Colon (tissue), 2 donors: ENCODE data around the gene PEAK1.
A peak's percentile ranks its signal among the peaks of the same experiment; 100 is the strongest.
"Not testable (repeated sequence)": the region's sequence is repeated elsewhere in the genome, so short reads cannot be mapped to it uniquely, and the experiment has no call there.

Source experiments
- FAIRE-seq: peaks from 2 replicates; lab custom pipeline; 2012; peaks lifted over from hg19 to GRCh38; lab: Jason Lieb, UNC
- donor health status: control.
- donor health status: control.

The PEAK1 gene

DNA sequence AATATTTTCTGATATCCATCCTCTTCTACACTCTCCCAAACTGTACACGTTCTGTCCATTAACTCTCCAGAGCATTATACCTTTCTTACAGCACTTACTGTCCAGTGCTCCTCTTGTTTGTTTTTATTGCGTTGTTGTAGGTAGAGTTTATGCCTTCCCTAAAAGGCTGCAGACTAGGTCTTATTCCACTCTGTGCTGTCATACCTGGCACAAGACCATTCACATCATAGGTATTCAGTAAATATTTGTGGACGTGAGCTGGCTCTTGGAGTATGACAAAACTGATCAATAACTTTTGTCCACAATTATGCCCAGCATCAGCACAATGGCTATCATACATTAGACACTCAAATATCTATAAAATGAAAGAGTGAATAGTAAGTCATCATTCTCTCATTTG lies 5.2 kb upstream of the PEAK1 start:
- FAIRE-seq: no peak

DNA sequence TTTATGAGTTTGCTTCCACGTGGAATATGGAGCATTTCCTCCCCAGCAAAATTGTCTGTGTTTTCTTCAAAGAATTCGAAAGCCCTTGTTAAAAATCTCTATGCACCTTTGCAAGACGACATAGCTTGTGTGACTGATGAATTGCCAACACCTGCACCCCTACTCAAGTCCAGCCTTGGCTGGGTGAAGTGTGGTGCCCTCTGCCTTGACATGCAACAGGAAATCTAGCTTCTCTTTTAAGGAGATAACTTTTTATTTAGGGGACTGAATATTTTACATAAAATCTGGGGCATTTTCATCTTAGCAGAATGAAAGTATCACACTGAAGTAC lies 1.4 kb upstream of the PEAK1 start:
- no peak for FAIRE-seq

DNA sequence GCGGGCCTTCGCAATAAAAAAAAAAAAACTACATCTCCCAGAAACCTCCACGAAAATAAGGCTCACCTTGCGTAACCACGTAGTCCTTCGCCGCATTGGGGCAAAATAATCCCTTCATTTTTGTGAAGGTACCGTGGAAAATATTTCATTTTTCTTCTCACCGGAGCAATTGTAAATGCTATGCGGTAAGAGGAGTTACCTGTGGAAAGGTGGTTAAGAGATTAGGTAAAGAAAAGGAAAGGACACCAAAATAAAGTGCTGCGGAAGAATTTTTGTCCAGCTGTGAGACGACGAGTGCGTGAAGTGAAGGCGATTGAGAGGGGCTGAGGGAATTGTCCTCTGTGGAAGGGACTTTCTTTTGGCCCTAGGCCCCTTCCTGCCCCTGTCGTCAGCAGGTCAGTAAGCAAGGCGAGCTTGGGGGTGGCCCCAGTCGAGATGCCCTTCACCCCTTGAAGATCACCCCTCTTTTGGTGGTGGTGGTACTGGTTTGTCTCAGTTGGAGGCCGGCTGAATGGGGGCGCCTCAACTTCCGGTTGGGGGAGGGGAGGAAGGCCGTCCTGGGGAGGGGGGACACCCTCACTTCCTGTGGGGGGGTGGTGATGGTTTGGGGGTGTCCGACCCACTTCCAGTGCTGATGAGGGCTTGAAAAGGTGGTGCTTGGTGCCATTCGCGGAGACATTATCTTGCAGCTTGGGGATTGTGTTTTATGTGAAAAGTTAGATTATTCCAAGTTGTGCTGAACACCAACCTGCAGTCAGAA lies 886 bp upstream of the PEAK1 start, which contains the start of gene HMG20A:
Gene HMG20A, plus strand, starts transcription at position 279 of the 760 bp plus-strand sequence. CDS start 37,520 bp downstream, outside the sequence.
- FAIRE-seq: no peak

DNA sequence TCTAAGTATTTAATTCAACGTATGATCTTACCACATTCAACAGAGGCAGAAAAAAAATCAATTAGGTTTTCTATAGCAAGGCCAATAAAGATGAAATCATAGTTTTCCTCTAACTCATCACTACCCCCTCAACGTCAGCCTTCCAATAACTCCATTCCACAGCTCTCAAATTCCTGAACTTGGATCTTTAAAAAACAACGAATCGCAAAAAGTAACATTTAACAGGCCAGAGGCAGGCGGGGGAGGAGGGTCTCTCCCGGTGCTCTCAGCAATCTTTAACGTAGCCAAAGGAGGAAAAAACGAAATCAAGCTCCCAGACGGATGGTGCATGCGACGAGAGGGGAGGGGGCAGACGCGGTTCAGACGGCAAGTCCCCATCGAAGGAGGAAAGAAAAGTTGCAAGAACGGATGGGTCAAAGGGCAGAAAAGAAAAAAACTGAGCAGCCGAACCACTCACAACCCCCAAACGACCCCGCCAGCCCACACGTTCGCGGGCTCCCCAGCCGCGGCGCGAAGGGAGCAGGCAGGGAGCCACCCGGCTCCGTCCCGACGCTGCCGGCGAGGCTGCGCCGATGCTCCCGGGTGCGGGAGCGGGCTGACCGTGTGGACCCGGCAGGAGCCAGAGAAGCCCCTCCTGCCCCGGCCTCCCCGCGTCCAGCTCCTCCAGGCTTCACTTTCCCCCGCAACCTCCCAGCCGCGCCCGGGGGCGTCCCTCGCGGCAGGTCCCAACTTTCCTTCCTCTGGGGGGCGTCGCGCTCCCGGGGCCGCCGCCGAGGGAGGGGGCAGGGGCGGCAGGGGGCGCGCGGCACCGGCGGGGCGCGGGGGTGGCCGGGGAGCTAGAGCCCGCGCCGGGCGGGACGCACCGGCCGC lies 703 bp downstream of the PEAK1 start:
- FAIRE-seq: no peak

DNA sequence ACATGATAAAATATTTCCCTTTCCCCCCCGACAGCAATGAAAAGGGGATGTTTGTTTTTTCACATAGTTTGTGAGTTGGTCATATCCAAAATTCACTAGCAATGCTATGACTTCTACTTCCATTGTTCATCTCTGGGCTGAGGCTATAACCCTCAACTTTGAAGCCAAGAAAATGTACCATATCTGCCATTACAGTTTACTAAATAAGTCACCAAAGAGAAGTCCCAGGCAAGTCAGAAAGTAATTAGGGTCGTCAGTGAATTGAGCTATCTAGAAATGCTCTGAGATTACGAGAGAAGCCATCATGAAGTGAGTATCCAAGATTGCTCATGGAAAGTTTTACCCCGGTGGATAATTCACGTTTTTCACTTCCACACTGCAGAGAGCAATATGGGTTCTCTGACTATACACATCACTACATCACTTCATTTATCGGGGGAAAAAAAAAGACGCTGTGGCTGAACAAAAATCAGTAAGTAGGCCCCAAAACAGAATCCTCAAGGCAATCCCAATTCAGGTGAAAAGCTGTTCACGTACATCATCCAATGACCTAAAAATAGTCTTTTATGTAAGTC lies 1.4 kb downstream of the PEAK1 start:
- no peak for FAIRE-seq

DNA sequence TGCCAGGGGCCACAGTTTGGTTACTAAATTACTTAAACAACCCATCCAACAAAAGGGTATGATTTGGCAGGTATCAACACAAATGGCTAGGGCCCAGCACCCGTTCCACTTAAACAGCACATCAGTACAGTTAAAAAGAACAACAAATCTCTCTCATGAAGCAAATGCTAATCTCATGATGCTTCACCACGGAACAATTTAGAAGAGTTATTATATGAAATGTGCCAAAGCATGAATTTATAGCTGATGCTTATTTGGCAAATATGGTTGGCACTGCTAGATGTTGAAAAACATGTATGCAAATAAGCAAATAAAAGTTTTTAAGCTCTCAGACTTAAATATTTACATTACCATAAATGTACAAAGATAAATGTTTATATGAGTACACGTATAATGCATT lies 2.3 kb downstream of the PEAK1 start:
- FAIRE-seq: no peak

DNA sequence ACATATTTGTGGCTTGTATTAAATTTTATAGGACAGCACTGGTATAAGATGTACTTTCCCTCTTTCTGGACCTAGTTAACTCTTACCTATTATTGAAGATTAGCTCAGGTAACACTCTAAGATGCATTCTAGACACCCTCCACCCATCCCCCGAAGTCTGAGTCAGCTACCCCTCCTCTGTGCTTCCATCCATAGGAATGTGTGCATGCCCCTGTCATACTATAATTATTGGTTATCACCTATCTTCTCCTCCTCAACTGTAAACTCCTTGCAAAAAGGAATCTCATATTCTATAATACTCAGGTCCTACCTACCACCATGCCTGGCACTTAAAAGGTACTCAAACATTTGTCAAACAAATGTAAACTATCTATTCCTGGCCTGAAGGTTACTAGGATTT lies 3.0 kb downstream of the PEAK1 start:
- no peak for FAIRE-seq

DNA sequence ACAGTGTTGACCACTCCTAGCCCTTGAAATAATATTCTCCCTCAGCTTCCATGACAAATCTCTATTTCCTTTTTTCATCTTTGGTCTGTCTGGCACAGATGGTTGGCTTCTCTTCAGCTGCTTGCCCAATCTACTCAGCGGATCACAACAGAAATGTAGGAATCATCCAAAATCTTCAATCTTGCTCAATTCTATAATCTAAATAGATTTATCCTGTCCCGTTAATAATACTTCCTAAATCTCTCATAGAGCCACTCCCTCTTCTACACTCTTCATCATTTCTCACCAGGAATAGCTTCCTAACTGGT lies 3.8 kb downstream of the PEAK1 start:
- no peak for FAIRE-seq

DNA sequence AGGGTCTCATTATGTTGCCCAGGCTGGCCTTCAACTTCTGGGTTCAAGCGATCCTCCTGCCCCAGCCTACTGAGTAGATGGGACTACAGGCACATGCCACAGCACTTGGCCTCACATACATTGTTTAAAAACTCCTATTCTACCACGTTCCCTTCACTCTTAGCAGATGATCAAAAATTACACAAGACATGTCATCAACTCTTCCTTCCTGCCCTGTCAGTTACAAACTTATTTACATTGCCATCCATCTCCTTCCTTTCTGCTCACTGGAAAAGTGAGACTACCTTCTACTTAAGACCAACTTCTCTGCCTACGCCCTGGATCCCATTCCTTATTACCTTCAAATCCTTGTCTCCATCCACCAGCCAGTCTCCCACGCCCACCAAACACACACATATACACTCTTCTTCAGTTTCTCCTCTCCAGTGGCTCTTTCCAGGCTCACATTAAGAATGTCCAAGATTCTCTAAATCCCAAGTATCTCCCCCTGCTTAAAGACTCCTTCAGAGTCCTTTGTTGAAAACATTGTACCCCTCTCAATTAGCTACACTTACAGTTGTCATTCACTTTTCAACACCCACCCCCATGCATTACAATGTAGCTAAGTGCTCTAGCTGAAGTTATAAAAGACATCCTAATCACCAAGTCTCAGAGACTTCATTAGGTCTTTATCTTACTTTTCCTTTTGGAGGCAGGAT lies 4.3 kb downstream of the PEAK1 start:
- no peak for FAIRE-seq

DNA sequence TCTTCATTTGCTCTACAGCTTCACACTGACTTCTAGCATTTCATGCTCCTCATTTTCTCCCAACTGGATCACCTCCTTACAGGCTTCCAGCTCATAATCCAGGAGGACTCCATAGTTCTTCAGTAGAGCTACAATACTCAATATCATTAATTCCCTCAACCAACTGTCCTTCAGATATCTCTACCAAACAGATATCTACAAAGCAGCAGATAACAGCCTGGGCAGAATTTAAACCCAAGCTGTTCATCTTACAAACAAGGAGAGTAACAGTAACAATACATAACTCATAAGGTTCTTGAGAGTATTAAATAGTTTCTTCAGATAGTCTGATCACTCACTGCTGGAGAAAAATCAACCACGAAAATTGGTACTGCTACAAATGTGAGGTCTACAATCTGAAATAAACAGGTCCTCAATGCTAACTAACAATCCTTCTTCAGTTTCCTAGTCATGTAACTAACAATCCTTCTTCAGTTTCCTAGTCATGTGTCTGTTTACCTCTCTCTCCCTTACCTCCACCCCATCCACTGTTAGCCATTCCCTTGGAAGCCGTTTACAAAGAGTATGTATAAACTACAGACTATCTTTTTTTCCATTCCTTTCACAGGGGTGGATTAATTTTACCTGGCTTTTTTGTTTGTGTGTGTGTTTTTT lies 5.0 kb downstream of the PEAK1 start:
- no peak for FAIRE-seq

DNA sequence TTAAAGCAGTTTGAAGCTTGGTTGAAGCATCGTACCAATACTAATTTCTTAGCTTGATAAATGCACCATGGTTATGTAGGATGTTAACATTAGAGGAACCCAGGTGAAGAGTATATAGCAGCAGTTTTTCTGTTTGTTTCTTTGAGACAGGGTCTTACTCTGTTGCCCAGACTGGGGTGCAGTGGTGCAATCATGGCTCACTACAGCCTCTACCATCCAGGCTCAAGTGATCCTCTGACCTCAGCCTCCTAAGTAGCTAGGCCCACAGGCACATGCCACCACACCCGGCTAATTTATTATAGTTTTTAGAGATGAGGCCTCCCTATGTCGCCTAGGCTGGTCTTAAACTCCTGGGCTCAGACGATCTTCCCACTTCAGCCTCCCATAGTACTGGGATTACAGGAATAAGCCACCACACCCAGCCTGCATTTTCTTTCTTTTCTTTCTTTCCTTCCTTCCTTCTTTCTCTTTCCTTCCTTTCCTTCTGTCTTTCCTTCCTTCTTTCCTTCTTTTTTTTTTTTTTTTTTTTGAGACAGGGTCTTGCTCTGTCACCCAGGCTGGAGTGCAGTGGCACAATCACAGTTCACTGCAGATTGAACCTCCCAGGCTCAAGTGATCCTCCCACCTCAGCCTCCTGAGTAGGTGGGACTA lies 6.1 kb downstream of the PEAK1 start:
- FAIRE-seq: no peak

DNA sequence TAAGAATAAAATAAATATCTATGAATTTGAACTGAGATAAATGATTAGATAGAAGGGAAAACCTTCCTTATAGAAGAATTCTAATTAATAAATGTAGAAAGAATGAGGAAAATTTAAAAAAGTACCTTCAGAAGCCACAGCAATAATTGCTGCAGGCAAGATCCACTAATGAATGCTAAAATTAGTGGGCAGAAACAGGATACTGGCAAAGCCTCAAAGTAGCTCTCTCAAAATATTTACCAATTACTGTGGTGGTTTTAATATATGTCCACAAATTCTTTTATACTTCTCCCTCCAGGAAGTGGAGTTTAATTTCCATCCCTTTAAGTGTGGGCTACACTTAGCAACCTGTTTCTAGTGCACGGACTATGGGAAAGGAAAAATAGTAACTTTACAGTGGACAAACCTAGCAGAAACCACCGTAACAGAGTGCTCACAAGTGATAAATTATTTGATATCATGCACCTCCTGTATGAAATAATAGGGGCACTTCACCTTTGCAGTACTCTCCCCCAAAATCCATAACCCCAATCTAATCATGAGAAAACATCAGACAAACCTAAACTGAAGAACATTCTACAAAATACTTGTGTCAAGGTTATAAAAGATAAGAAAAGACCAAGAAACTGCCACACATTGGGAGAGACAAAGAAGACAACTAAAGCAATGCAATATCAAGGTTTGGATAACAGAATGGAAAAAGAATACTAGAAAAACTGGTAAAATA lies 6.8 kb downstream of the PEAK1 start:
- FAIRE-seq: no peak

DNA sequence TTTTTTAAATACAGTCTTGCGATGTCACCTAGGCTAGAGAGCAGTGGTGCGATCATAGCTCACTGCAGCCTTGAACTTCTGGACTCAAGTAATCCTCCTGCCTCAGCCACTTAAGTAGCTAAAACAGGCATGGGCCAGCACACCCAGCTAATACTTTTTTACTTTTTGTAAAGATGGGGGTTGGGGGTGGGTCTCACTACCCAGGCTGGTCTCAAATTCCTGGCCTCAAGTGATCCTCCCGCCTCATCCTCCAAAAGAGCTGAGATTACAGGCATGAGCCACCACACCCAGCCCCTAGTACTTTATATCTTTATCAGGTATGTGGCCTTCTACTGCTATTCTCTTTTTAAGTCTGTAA lies 8.3 kb downstream of the PEAK1 start:
- FAIRE-seq: no peak

DNA sequence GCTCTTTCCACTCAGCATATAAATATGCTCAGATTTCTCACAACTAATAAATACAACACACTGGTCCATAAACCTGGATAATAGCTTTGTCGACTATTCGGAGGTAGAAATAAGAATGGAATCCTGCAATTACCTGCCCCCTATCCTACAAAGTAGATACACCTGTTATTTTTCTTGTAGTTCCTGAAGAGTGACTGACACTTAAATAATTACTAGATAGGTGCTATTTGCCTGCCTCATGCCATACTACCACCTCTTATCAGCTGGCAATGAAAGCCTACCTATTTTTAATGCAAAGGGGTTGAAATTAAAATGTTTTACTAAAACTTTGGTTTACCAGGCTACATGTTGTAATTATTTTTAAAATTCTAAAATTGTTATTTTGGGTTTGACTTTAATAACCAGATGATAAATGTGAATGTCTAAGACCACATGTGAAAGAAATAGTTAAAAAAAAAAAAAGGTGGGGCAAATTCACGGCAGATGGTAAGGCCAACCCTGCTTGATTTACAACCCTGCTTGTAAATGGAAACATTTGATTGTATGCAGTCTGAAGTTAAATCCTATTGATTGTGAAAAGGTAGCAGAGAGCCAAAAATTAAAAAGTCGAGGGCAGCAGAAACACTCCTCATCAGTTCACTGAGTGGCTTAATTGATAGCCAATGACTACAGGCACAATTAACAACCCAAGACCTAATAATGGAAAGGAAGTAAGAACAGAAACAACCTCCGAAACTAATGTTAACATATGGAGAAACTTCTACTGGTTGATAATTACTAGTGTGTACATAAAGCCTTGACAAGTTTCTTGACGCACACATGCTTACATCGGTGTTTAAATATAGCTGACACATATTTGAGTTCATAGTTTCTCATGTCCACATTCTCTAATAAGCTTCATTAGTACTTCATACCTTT lies 8.9 kb downstream of the PEAK1 start:
- no peak for FAIRE-seq

DNA sequence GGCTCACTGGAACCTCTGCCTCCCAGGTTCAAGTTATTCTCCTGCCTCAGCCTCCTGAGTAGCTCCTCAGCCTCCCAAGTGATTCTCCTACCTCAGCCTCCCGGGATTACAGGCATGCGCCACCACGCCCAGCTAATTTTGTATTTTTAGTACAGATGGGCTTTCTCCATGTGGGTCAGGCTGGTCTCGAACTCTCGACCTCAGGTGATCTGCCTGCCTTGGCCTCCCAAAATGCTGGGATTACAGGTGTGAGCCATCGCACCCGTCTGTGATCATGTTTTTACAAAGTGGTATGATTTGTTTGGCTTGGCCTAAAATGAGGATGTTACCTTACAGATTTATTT lies 9.8 kb downstream of the PEAK1 start:
- not testable (repeated sequence) for FAIRE-seq

DNA sequence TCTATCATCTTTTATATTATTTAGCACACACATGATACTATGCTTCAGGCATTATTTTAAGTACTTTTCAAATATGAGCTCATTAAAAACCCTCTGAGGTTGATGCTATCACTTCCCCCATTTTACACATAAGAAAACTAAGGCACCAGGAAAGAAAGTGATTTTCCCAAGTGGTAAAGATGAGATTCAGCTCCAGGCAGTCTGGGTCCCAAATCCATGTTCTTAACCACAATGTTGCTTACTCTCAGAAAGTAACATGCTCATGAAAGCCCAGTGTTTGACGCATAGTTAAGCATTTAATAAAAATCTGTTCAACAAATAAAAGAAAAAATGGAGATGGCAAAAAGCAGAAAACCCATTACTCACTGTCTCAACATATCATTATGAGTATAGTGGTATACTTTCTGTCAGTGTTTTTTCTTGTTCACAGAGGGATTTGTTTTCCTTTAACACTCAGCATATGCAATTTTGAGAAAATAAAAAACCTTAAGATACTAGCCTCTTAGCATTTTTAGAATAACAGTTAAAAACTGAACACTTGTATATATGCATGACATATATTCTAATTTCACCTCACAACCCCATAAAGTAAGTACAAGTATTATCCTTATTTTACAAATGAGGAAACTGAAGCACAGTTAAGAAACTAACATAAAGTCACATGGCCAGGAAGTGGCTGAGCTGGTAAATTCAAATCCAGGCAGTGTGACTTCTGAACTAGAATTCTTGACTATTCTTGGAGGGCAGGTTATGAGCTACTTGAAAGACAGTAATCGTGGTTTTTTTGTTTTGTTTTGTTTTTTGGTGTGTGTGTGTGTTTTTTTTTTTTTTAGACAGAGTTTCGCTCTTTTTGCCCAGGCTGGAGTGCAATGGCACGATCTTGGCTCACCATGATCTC lies 10.4 kb downstream of the PEAK1 start:
- peak; percentile 21 for FAIRE-seq

DNA sequence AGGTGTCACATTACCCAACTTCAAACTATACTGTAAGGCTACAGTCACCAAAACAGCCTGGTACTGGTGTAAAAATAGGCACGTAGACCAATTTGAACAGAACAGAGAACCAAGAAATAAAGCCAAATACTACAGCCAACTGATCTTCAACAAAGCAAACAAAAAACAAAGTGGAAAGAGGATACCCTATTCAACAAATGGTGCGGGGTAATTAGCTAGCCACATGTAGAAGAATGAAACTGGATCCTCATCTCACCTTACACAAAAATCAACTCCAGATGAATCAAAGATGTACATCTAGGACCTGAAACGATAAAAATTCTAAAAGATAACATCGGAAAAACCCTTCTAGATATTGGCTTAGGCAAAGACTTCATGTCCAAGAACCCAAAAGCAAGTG lies 13.1 kb downstream of the PEAK1 start:
- FAIRE-seq: no peak

DNA sequence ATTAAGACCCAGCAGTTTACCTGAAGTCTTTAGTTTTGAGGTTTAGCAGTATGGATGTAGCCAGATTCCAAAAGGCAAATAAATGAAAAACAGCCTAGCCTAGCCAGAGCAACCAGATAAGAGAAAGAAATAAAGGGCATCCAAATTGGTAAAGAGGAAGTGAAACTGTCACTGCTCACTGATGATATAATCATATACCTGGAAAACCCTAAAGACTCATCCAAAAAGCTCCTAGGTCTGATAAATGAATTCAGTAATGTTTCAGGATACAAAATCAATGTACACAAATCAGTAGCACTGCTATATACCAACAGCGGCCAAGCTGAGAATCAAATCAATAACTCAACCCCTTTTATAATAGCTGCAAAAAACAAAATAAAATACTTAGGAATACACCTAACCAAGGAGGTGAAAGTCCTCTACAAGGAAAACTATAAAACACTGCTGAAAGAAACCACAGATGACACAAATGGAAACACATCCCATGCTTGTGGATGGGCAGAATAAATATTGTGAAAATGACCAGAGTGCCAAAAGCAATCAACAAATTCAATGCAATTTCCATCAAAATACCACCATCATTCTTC lies 13.6 kb downstream of the PEAK1 start:
- FAIRE-seq: not testable (repeated sequence)
